Suppressor macrophage treated with lipopolysaccharide for 4 hours (primary cell): ENCODE data around the gene MROH7.
"Not testable (repeated sequence)": the region's sequence is repeated elsewhere in the genome, so short reads cannot be mapped to it uniquely, and the experiment has no call there.

Experiments used
- DNase-seq: peaks from one replicate; pipeline ENCODE4 v3.0.0-alpha.2; 2020

MROH7 gene

GRCh38 chr1:54610601-54611580 lies 30.7 kb upstream of the MROH7 start:
- DNase-seq = no peak

GRCh38 chr1:54611621-54612020 lies 30.0 kb upstream of the MROH7 start:
- DNase-seq = no peak

- peak; percentile 7 for DNase-seq
Observed at GRCh38 chr1:54614024-54614423, 27.6 kb upstream of the MROH7 start.

GRCh38 chr1:54614563-54614962 lies 27.0 kb upstream of the MROH7 start:
- DNase-seq = no peak

- peak; percentile 71 for DNase-seq
Observed at GRCh38 chr1:54615531-54616279, 25.9 kb upstream of the MROH7 start.

GRCh38 chr1:54619749-54620148 lies 21.8 kb upstream of the MROH7 start:
- DNase-seq = no peak

GRCh38 chr1:54623216-54624007 lies 18.2 kb upstream of the MROH7 start, which contains the start of gene FAM151A:
TSS of gene FAM151A (minus strand) at chr1:54623525. CDS start at chr1:54623395, 130 bp downstream.
- DNase-seq = no peak

- no peak for DNase-seq
Observed at GRCh38 chr1:54624466-54625464, 16.8 kb upstream of the MROH7 start.

- no peak for DNase-seq
Observed at GRCh38 chr1:54627196-54627595, 14.4 kb upstream of the MROH7 start.

GRCh38 chr1:54635804-54636203 lies 5.8 kb upstream of the MROH7 start:
- not testable (repeated sequence) for DNase-seq

GRCh38 chr1:54636461-54637446 lies 4.8 kb upstream of the MROH7 start:
- not testable (repeated sequence) for DNase-seq

GRCh38 chr1:54640361-54640760 lies 1.2 kb upstream of the MROH7 start:
- DNase-seq = no peak

- no peak for DNase-seq
Observed at GRCh38 chr1:54643736-54644135, 2.1 kb downstream of the MROH7 start.

- no peak for DNase-seq
Observed at GRCh38 chr1:54645806-54646676, 4.5 kb downstream of the MROH7 start.

GRCh38 chr1:54649130-54649898 lies 7.7 kb downstream of the MROH7 start:
- no peak for DNase-seq

- DNase-seq = no peak
Observed at GRCh38 chr1:54649921-54650320, 8.3 kb downstream of the MROH7 start.

- no peak for DNase-seq
Observed at GRCh38 chr1:54650417-54650816, 8.8 kb downstream of the MROH7 start.

GRCh38 chr1:54651608-54652007 lies 10.0 kb downstream of the MROH7 start:
- DNase-seq = no peak
